Measurements from ENCODE around the gene SNX27.

- TF ChIP-seq, protein P1, sequence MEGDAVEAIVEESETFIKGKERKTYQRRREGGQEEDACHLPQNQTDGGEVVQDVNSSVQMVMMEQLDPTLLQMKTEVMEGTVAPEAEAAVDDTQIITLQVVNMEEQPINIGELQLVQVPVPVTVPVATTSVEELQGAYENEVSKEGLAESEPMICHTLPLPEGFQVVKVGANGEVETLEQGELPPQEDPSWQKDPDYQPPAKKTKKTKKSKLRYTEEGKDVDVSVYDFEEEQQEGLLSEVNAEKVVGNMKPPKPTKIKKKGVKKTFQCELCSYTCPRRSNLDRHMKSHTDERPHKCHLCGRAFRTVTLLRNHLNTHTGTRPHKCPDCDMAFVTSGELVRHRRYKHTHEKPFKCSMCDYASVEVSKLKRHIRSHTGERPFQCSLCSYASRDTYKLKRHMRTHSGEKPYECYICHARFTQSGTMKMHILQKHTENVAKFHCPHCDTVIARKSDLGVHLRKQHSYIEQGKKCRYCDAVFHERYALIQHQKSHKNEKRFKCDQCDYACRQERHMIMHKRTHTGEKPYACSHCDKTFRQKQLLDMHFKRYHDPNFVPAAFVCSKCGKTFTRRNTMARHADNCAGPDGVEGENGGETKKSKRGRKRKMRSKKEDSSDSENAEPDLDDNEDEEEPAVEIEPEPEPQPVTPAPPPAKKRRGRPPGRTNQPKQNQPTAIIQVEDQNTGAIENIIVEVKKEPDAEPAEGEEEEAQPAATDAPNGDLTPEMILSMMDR (IDR thresholded peaks at IDR 0.05; ENCODE audit: low read depth, low read length, poor library complexity, severe bottlenecking): no peak
- TF ChIP-seq EZH2phosphoT487 (IDR thresholded peaks at IDR 0.05; ENCODE audit: borderline replicate concordance, low read length): no peak
These were observed 32.9 kb upstream of the SNX27 start for GRCh38 chr1:151578941-151579340.

Data from DOHH2 (cell line).